Activated CD8-positive, alpha-beta memory T cell treated with anti-CD3 and anti-CD28 coated beads, Interleukin-2, amount 50 U/mL, for 48 hours (primary cell): ENCODE results near the gene DAGLA.
"Not testable (repeated sequence)": the region's sequence is repeated elsewhere in the genome, so short reads cannot be mapped to it uniquely, and the experiment has no call there.

ENCODE experiments used
- DNase-seq: peaks from one replicate; pipeline ENCODE4 v3.0.0-alpha.2; 2020

Gene DAGLA

DNA sequence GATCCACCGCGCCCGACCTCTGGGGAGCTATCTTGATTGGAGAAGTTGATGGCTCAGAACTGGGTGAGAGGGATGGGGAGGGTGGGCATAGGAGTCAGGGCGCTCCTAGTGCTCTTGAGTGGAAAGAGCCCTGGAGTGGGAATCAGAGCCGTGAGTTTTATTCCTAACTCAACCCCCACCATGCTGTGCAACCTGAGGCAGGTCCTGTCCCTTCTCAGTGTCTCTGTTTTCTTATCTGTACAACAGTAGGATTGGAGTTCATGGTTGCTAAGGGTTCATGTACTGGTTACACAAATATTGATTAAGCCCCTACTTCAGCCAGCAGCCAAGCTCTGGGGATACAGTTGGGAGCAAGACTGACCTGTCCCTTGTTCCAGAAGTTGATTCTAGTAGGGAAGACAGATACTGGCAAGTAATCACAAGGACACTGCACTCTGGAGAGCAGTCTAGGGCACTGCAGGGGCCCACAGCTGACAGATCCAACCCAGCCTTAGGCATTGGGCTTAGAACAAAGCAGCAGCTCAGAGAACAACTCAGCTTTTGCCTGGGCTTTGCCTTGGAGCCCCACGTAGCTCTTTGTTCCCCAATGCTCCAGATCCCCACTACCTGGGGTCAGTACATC, 12.4 kb upstream of the DAGLA start:
- DNase-seq = no peak

DNA sequence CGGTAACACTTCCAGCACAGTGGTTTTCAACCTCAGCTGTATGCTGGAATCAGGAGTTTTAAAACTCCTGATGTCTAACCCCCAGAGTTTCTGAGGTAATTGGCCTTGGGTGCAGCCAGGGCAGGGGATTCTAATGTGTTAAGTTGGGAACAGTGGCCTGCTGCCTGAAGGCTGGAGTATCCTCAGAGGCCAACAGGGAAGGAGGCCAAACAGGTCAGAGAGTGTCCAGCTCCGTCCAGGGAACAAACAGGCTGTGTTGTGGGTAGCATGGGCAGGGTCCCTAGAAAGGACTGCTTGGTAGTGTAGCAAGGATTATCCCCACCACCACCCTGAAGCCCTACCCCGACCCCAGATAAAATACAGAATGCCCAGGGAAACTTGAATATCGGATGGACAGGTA, 10.8 kb upstream of the DAGLA start:
- DNase-seq = no peak

DNA sequence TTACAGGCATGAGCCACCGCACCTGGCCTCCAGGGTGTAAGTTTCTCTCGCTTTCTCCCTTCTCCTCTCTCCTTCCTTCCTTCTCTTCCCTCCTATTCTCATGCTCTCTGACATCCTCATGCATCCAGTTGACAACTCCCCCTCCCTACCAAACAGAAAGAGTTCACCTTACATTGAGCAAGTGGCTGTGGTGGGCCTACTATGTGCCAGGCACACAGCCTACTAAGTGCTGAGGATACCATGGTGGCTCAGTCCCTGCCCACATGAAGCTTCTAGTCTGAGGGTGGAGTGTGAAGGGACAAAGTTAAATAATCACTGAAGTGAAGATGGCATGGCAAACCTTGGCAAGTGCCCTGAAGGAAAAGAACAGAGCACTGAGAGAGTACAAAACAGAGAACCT, 9.6 kb upstream of the DAGLA start:
- DNase-seq = no peak

DNA sequence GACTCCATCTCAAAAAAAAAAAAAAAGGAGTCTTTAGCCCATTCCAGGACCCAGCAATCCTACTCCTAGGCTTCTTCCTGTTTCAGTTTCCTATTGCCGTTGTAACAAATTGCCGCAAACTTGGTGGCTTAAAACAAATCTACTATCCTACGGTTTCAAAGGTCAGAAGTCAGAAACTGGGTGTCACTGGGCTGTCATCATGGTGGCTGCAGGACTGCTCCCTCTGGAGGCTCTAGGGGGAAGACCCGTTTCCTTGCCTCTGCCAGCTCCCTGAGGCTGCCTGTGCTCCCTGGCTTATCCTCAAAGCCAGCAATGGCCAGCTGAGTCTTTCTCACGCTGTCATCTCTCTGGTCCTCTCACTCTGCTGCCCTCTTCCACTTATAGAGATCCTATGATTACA, 8.7 kb upstream of the DAGLA start:
- no peak for DNase-seq

DNA sequence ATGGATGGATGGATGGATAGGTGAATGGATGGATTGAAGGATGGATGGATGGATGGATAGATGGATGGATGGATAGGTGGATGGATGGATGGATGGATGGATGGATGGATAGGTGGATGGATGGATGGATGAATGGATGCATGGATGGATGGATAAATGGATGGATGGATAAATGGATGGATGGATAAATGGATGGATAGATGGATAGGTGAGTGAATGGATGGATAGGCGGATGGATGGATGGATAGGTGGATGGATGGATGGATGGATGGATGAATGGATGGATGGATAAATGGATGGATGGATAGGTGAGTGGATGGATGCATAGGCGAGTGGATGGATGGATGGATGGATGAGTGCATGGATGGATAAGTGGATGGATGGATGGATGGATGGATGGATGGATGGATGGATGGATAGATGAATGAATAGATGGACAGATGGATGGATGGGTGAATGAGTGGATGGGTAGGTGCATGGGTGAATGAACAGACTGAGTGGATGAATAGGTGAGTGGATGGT, 6.2 kb upstream of the DAGLA start:
- DNase-seq = not testable (repeated sequence)

DNA sequence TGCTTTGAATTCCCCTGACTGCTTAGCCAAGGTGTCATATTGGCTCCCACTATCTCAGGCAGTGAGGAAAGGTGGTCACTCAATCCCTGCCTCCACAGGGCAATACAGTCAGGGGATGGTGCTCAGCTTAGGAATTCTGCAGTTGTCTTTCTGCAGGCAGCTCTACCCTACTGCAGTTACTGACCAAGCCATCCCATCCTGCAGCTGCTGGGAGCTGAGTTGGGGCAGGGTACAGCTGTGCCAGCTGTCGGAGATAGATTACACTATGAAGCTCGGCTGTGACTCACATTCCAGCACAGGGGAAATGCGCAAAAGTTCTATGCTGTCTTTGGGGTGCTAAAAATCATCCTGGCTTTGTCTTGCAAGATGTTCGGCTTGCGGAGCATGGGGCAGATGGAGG, 4.4 kb upstream of the DAGLA start:
- DNase-seq = no peak

DNA sequence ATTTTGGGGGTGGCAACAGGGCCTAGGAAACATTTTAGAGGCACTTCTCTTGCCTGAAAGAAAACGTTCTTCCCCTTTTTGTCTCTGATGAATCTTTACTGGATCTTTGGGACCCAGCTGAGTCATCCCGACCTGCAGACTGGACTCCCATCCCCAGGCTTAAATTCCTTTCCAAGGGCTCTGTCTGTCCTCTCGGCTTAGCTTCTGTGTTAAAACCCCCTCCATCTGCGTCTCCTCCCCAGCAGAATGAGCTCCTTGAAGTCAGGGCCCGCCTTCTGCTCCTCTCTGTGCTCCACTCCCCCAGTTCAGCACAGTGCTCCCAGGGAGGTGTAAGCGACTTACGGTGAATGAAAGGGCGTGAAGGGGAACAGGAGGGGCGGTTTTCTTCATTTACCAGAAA, 895 bp upstream of the DAGLA start:
- no peak for DNase-seq

DNA sequence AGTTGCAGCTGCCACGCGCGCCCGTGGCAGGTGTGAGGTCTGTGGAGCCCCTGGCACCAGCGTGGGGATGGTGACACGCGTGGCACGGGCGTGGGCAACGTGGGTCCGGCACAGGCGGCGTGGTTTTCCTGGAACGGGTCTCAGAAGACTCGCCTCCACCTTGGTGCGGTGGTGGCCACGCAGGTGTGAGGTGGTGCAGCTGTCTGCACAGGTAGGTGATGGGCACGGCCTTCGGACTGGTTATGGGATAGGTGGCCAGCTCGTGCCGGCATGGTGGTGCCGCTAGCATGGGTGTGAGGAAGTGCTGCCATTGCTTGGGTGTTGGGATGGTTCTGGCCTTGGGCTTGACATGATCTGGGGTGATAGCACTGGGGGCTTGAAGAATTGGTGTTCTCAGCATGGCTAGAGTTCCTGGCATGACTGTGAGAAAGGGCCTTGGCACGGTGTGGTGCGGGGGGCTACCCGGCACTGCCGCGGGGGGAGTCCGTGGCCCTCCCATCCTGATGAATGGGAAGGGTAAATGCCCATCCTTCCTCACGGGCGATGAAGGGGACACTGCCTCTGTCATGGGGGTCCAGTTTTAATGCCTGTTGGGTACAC, 531 bp downstream of the DAGLA start:
- no peak for DNase-seq

DNA sequence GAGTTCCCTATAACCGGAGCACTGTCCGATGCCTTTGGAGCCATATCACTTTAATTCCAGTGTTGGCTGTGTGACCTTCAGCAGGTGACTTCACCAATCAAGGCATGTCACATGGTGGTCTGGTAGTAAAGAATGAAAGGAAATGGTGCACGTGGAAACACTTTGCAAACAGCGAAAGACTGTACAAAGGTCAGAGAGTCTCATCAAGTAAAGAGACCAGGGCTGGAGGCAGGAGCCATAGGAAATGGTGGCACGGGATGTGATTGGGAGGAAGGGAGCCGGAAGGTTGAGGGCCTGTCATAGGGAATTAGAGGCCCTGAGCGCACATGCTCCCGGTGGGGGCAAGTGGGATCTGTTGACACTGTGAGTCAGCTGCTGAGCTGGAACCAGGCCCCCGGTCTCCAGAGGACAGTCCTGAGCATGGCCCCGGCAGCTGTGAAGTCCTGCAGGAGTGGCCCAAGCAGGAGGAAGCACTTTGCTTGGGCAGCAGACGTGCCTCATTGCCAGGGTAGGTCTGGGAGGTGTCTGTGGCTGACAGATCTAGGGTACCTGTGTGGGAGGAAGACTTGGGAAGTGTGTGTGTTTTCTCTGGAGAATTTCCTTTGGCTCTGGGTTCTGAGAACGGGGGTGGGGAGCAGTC, 2.0 kb downstream of the DAGLA start:
- no peak for DNase-seq

DNA sequence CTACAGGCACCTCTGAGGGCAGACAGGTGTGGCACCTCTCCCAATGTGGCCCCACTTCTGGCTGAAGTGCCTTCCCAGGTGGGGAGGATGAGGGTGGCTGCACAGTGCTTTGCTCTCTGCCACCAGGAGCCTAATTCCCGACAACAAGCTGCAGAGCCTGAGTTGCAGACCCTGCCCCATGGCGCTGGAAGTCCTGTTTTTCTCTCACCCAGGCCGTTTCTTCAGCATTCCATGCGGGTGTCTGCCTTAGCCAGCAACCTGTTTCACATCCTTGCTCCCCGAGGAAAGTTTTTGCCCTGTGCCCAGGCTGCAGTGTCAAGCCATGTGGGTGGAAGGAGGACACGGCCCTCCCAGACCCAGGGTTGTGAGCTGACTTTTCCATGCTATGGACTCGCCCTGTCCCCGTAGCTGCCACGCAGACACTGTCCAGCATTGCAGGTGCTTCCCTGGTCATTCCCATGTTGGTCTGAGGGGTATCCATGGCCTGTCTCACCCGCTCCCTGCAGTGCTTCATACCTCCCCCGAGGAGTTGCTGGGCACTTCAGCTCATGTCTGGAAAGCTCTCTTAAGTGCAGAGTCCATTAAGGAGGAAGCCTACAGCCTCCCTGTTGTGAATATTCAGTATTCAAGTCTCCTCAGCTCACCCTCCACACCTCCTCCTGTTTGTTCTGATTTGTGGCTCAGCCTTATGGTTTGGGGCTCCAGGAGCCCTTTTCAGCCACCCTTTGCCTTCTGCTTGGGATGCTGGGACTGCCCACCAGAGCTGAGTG, 2.9 kb downstream of the DAGLA start:
- DNase-seq = no peak

DNA sequence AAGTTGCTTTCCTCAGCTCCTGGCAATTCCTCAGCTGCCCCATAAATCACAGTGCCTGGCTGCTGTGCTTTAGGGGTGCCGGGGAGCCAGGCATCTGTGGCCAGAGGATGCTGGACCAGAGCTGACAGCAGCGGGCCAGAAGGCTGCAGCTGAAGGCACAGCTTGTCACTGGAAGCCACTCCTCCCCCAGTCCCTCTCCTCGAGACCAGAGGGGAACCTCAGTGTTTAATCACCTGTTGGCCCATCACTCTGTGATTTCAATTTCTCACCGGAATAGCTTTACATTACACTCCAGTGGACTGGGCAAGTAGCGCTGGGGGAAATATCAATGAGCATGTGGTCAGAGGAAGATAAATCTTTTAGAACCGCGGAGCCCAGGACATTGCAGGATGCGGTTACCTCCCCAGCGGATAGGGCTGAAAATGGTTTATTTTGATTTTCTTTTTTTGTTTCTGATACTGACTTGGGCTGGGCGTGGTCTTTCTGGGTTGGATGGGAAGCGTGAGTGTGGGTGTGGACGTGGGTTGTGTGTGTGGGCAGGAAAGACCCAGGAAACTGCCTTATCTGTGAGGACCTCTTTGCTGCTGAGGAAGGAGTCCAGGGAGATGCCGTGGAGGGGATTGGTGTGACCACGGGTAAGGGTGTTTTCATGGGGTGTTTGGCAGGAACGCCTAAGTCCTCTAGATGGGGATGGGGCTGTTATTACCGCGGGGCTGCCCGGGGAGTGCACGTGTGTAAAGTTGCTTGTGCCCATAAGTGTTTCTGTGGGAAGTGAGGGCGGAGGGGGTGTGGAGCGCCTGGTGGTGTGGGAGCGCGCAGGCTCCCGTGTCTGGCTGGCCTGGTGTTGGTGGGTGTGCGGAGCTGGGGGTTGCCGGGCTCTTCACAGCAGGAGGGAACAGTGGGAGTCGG, 4.0 kb downstream of the DAGLA start:
- DNase-seq = no peak

DNA sequence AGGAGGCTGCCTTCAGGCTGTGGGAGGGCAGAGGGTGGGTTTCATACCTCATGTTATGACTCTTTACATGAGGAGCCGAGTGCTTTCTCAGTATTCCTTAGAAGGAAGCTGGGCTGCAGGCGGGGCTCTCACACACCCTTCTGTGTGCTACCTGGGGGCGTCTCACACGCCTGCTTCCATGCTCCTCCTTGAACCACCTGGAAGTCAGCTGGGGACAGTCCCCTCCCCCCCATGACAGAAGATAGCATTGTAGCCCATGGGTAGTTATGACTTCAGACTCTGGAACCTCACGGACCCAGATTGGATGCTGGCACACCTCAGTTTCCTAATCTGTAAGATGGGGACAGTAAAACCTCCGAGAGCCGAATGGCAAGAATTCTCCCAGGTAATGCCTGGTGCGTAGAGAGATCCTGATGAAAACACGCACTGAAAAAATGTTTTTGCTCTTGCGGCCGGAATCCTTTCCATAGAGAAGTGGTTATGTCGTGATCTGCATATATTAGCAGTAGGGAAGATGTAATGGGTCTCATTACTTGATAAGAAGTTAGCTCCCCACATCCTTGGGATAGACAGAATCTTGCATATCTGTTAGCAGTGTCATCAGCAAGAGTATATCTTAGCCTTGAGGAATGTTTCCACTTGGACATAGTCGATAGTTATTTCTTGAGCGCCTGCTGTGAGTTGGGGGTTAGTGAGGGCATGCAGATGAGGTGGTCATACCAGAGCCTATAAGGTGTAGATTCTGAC, 4.9 kb downstream of the DAGLA start:
- no peak for DNase-seq

DNA sequence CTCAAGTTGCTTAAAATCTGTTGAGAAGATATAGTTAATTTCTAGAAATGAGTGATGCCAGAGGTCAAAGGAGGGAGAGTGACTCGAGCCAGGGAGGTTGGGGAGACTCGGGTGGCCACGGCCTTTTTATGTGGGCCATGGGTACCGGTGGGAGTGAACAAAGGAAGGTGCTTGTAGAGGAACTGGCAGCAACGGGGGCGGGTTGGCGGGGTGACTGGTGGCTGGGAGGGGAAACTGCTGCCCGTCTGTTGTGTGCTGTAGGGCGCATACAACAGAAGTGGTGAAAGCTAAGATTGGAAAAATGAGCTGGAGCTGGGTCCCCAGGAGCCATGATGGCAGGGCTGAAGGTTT, 5.4 kb downstream of the DAGLA start:
- no peak for DNase-seq

DNA sequence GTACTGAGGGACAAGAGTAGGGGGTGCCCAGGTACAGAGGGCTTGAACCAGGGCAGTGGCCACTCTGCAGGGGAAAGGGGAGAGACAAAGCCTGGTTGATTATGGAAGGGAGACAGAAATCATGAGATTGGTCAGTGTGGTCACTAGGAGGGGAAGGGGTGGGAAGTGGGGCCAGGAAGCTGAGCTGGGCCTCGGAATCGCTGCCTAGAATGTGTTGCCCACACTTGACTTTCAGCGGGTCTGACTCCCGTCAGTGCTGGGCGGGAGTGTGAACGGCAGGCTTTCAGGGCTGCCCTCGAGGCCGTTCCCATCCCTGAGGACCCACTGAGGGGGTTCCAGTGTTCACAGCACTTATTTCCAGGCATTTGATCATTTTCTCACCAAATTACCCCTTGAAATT, 5.9 kb downstream of the DAGLA start:
- DNase-seq = no peak

DNA sequence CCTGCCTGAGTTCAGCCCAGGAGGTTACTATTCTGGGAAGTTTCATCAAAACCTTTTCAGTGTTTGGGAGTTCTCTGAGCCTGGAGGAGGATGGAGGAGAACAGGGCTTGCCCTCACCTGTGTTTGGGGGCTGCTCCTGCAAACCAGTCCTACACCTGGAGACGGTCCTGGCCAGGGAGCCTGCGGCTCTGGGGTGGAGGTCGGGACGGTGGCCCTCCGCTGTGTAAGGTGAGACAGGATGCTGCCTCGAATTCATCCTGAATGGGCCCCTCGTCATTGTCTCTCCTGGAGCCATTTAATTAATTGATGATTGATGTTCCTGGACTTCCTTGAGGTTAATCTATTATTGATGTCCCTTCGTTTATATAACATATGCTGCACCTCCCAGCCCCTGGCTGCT, 6.3 kb downstream of the DAGLA start:
- no peak for DNase-seq

DNA sequence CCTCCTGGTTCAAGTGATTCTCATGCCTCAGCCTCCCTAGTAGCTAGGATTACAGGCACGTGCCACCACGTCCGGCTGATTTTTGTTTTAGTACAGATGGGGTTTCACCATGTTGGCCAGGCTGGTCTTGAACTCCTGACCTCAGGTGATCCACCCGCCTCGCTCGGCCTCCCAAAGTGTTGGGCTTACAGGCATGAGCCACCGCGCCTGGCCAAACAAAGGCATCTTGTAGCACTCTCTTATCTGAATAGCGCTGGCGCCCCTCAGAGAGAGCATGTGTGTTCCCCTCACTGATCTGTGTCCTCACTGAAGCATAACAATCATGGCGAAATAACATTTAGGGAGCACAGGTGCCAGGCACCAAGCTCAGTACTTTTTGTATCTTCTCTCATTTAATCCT, 7.2 kb downstream of the DAGLA start:
- DNase-seq = no peak

DNA sequence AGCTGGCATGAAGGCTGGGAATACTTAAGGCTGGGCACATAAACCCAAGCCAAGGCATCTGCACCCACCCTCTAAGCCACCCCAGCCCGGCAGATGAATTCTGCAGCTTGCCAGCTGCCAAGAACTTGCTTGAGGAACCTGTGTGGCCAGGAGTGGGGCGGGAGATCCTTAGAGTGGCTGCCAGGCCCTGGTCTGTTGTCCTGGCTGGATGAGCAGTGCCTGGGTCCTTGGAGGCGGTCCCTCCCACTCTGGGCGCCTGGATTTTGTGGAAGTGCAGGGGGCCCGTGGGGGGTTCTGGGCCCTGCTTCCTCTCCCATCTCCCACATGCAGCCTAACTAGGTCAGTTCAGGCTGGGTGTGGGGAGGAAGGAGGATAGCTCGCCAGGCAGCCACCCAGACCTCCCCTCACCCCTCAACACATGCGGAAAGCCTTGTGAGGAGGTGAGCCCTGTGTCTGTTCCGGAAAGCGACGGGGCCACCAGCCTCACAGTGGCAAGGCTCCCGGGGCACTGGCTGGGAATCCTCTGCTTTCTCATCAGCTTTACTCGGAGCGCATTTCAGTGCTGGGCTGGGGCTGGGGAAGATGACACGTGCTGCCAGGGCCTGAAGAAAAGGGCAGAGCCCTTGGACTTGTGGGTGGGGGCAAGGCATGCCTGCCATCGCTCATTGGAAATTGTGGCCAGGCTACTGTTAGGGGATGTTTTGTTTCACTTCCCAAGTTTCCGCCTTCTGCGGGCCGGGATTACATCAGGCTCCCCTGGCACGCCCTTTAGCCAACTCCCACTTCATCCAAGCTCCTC, 8.4 kb downstream of the DAGLA start:
- DNase-seq = no peak

DNA sequence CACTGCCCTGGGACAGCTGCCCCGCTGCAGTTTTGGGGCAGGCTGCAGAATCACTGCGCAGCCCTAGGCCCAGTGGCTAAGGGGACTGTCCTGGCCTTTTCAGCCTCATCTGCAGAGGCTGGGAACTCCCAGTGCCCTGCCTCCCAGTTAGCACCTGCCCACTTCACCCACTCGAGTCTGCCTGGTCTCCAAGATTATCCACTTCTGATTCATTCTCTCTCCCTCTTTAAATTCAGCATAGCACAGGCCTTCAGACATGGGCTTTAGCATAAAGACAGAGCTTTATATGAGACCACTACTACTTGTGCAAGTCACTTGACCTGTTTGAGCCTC, 8.9 kb downstream of the DAGLA start:
- DNase-seq = no peak

DNA sequence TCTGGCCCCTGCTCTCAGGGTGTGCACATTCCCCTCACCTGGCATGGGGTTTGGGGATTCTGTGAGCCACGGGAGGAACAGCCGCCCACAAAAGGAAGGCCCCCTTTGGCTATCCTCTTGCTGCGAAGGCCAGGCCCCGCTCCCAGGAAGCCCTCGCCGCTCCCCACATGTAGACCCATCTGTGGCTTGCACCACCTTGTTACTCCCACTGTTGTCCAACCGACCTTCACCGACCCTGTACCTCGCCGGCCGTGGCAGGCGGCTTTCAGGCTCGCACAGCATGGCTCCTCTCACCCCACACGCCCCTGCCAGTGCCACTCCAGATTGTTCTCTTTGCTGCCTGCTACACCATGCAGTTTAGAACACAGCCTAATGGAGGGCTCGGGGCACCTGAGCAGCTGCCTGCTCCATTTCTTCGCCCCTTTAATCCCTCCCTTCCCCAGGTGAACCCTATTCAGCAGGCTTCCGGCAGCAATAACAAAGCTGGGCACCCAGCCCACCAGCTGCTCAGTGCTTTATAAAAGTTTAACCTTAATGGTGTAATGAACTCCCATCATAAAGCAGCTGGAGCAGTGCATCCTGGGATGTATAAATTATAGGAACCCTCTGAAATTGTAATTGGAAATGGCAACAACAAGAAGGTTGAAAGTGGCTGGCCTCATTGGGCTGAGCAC, 10.7 kb downstream of the DAGLA start:
- no peak for DNase-seq

DNA sequence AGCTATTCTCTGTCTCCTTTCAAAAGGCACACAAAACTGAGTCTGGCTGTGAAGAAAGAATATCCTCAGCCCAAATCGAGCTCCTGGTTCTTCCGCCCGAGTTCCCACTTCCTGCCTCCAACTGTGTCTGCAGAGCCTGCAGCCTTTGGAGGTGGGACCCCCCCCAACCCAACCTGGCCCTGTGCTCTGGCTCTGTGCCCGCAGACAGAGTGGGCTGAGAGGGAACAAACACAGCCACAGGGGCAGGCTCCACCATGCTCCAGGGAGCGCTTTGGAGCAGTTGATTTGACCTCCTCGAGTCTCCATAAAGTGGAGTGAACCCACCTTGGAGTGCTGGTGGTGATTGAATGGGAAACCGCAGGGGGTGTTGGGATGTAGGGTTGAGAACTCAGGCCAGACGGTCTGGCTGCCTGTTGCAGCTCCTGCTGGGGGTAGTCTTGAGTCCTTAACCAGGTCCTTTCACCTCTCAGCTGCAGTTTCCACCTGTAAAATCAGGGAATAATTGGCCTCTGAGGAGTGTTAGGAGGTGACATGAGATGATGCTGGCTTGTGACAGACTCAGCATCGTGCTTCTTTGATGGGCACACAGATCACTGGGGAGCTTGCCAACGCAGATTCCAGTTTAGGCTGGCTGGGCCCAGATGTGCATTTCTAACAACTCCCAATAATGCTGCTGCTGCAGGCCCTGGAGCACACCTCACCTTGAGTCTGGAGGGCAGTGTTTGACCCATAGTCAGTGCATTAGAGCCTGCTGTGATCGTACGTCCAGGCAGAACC, 11.4 kb downstream of the DAGLA start:
- DNase-seq = no peak
